PFSK-1 (cell line): ENCODE data around the gene KLLN.

ENCODE experiments used
- FOXP2 ChIP-seq: optimal IDR thresholded peaks from 2 replicates; pipeline ENCODE3; 2011; ENCODE audit warnings: borderline replicate concordance, control low read depth, inconsistent platforms; ENCODE audit not compliant: insufficient read depth; ENCODE audit errors: extremely low read length, extremely low read depth
- POLR2AphosphoS5 ChIP-seq: IDR thresholded peaks from 2 replicates; pipeline ENCODE4 v1.6.1; 2012; ENCODE audit warnings: low read depth, mild to moderate bottlenecking, control low read depth, low read length, moderate library complexity
- REST ChIP-seq, 2 experiments: IDR thresholded peaks; 2 replicates each; pipeline versions ENCODE4 v1.6.1 to v1.8.0; 2011 to 2012; ENCODE audit warnings: low read depth in 2 of 2, low read length in 2 of 2, control low read depth in 1 of 2, inconsistent platforms in 1 of 2, mild to moderate bottlenecking in 1 of 2, moderate library complexity in 1 of 2; ENCODE audit not compliant: insufficient read depth in 1 of 2
- SIN3A ChIP-seq: IDR thresholded peaks from 2 replicates; pipeline ENCODE4 v1.6.1; 2012; ENCODE audit warnings: mild to moderate bottlenecking, low read length, moderate library complexity, borderline replicate concordance; ENCODE audit not compliant: insufficient read depth
- TAF1 ChIP-seq: IDR thresholded peaks from 2 replicates; pipeline ENCODE4 v1.6.1; 2012; ENCODE audit warnings: low read length, control low read depth, borderline replicate concordance; ENCODE audit not compliant: insufficient read depth

Gene KLLN

GRCh38 chr10:87860816-87861403 lies 2.4 kb downstream of the KLLN start:
- TF ChIP-seq SIN3A (no peak), POLR2AphosphoS5 (no peak), REST (IDR thresholded peaks at IDR 0.05; ENCODE audit: insufficient read depth in 1 of 2, low read depth in 2 of 2, low read length in 2 of 2) (no peak), FOXP2 (no peak), TAF1 (no peak)

- TF ChIP-seq POLR2AphosphoS5 (no peak), TAF1 (no peak), FOXP2 (no peak), SIN3A (no peak), REST (IDR thresholded peaks at IDR 0.05; ENCODE audit: insufficient read depth in 1 of 2, low read depth in 2 of 2, low read length in 2 of 2) (no peak)
Observed at GRCh38 chr10:87860156-87860795, 3.1 kb downstream of the KLLN start.

- TF ChIP-seq SIN3A (no peak), TAF1 (no peak), POLR2AphosphoS5 (no peak), REST (IDR thresholded peaks at IDR 0.05; ENCODE audit: insufficient read depth in 1 of 2, low read depth in 2 of 2, low read length in 2 of 2) (no peak), FOXP2 (no peak)
Observed at GRCh38 chr10:87852089-87852488, 11.2 kb downstream of the KLLN start.

- TF ChIP-seq FOXP2, result no peak
- TF ChIP-seq TAF1, result no peak
- TF ChIP-seq SIN3A, result no peak
- TF ChIP-seq REST (IDR thresholded peaks at IDR 0.05; ENCODE audit: insufficient read depth in 1 of 2, low read depth in 2 of 2, low read length in 2 of 2), result no peak
- no peak for TF ChIP-seq POLR2AphosphoS5
Observed at GRCh38 chr10:87850742-87851205, 12.6 kb downstream of the KLLN start.

- no peak for TF ChIP-seq TAF1
- TF ChIP-seq SIN3A, result no peak
- no peak for TF ChIP-seq POLR2AphosphoS5
- TF ChIP-seq REST (IDR thresholded peaks at IDR 0.05; ENCODE audit: insufficient read depth in 1 of 2, low read depth in 2 of 2, low read length in 2 of 2), result no peak
- no peak for TF ChIP-seq FOXP2
Observed at GRCh38 chr10:87849001-87849400, 14.3 kb downstream of the KLLN start.
